ENCODE results near the gene SMAP2.
A peak's percentile ranks its signal among the peaks of the same experiment; 100 is the strongest.
"Not testable (repeated sequence)": the region's sequence is repeated elsewhere in the genome, so short reads cannot be mapped to it uniquely, and the experiment has no call there.

SMAP2 gene

GRCh38 chr1:40373323-40374283 lies at the start of gene SMAP2:
Gene SMAP2, plus strand, starts transcription at chr1:40373727. Its CDS starts 394 bp downstream, at chr1:40374121.
- DNase-seq = peak; percentile 96

- DNase-seq = not testable (repeated sequence)
These were observed 42.1 kb upstream of the SMAP2 start for GRCh38 chr1:40331403-40331802.

- no peak for DNase-seq
These were observed 40.8 kb upstream of the SMAP2 start for GRCh38 chr1:40332695-40333094.

- DNase-seq = no peak
These were observed 36.1 kb upstream of the SMAP2 start for GRCh38 chr1:40337443-40337842.

GRCh38 chr1:40338745-40339419 lies 34.6 kb upstream of the SMAP2 start:
- peak; percentile 92 for DNase-seq

GRCh38 chr1:40339420-40340323 lies 33.9 kb upstream of the SMAP2 start:
- DNase-seq = no peak

- no peak for DNase-seq
These were observed 31.8 kb upstream of the SMAP2 start for GRCh38 chr1:40341491-40342380.

GRCh38 chr1:40342381-40342717 lies 31.2 kb upstream of the SMAP2 start:
- not testable (repeated sequence) for DNase-seq

- DNase-seq = peak; percentile 19
These were observed 28.9 kb upstream of the SMAP2 start for GRCh38 chr1:40344597-40344996.

- no peak for DNase-seq
These were observed 23.1 kb upstream of the SMAP2 start for GRCh38 chr1:40350391-40350790.

GRCh38 chr1:40351124-40351523 lies 22.4 kb upstream of the SMAP2 start:
- no peak for DNase-seq

GRCh38 chr1:40352126-40352525 lies 21.4 kb upstream of the SMAP2 start:
- no peak for DNase-seq

GRCh38 chr1:40353082-40353481 lies 20.4 kb upstream of the SMAP2 start:
- no peak for DNase-seq

- DNase-seq = no peak
These were observed 15.9 kb upstream of the SMAP2 start for GRCh38 chr1:40357625-40358024.

GRCh38 chr1:40360631-40361030 lies 12.9 kb upstream of the SMAP2 start:
- DNase-seq = no peak

GRCh38 chr1:40361201-40361600 lies 12.3 kb upstream of the SMAP2 start:
- no peak for DNase-seq

GRCh38 chr1:40361637-40362036 lies 11.9 kb upstream of the SMAP2 start:
- DNase-seq = no peak

GRCh38 chr1:40362199-40362598 lies 11.3 kb upstream of the SMAP2 start:
- no peak for DNase-seq

- DNase-seq = no peak
These were observed 10.8 kb upstream of the SMAP2 start for GRCh38 chr1:40362699-40363098.

GRCh38 chr1:40363721-40364120 lies 9.8 kb upstream of the SMAP2 start:
- no peak for DNase-seq

GRCh38 chr1:40371707-40372258 lies 1.7 kb upstream of the SMAP2 start:
- DNase-seq = no peak

Measured in CD4-positive, alpha-beta T cell treated with Interleukin-12 subunit alpha and Interleukin-12 subunit beta, for 1 hour (primary cell).